CD4-positive, alpha-beta T cell treated with Interleukin-15 for 1 hour (primary cell): ENCODE data around the gene SMIM27.
"Not testable (repeated sequence)": the region's sequence is repeated elsewhere in the genome, so short reads cannot be mapped to it uniquely, and the experiment has no call there.

ENCODE experiments used
- DNase-seq: peaks from one replicate; pipeline ENCODE4 v3.0.0-alpha.2; 2020

The SMIM27 gene

GRCh38 chr9:32552172-32552872 lies at the start of gene SMIM27, which contains the start of gene TOPORS:
TSS of gene SMIM27 (plus strand) at chr9:32552327. CDS start at chr9:32552435, 108 bp downstream.
TSS of gene TOPORS (minus strand) at chr9:32552586. CDS start at chr9:32552436, 150 bp downstream.
- DNase-seq: peak; percentile 91

GRCh38 chr9:32502464-32502863 lies 49.7 kb upstream of the SMIM27 start:
- DNase-seq: no peak

GRCh38 chr9:32503008-32503407 lies 49.1 kb upstream of the SMIM27 start:
- no peak for DNase-seq

- DNase-seq: no peak
Observed at GRCh38 chr9:32508728-32509127, 43.4 kb upstream of the SMIM27 start.

GRCh38 chr9:32516241-32516640 lies 35.9 kb upstream of the SMIM27 start:
- no peak for DNase-seq

- DNase-seq: no peak
Observed at GRCh38 chr9:32518276-32518675, 33.9 kb upstream of the SMIM27 start.

GRCh38 chr9:32523910-32524309 lies 28.2 kb upstream of the SMIM27 start:
- no peak for DNase-seq

- not testable (repeated sequence) for DNase-seq
Observed at GRCh38 chr9:32524558-32524891, 27.6 kb upstream of the SMIM27 start.

- no peak for DNase-seq
Observed at GRCh38 chr9:32524892-32525708, 27.0 kb upstream of the SMIM27 start.

- DNase-seq: no peak
Observed at GRCh38 chr9:32525709-32526030, 26.5 kb upstream of the SMIM27 start.

GRCh38 chr9:32526041-32526706 lies 26.0 kb upstream of the SMIM27 start, which contains the start of gene RIGI:
TSS of gene RIGI (minus strand) at chr9:32526196. CDS start at chr9:32526166, 30 bp downstream.
- peak; percentile 79 for DNase-seq

GRCh38 chr9:32526707-32527048 lies 25.4 kb upstream of the SMIM27 start:
- DNase-seq: no peak

- DNase-seq: no peak
Observed at GRCh38 chr9:32533336-32533735, 18.8 kb upstream of the SMIM27 start.

GRCh38 chr9:32533816-32534215 lies 18.3 kb upstream of the SMIM27 start:
- DNase-seq: no peak

GRCh38 chr9:32543047-32543446 lies 9.1 kb upstream of the SMIM27 start:
- no peak for DNase-seq

- no peak for DNase-seq
Observed at GRCh38 chr9:32545884-32546283, 6.2 kb upstream of the SMIM27 start.

- not testable (repeated sequence) for DNase-seq
Observed at GRCh38 chr9:32548213-32548612, 3.9 kb upstream of the SMIM27 start.

GRCh38 chr9:32550150-32550561 lies 2.0 kb upstream of the SMIM27 start:
- DNase-seq: no peak

GRCh38 chr9:32550562-32551275 lies 1.4 kb upstream of the SMIM27 start:
- DNase-seq: peak; percentile 98

GRCh38 chr9:32551276-32552051 lies 663 bp upstream of the SMIM27 start:
- peak; percentile 29 for DNase-seq

GRCh38 chr9:32554107-32554506 lies 2.0 kb downstream of the SMIM27 start:
- no peak for DNase-seq

- DNase-seq: no peak
Observed at GRCh38 chr9:32554591-32554990, 2.5 kb downstream of the SMIM27 start.
